Keratinocyte (primary cell): Measurements from ENCODE around the gene TMTC3. TPM values are rescaled to one million over a fixed set of nuclear protein-coding genes. Genes with fewer than 3 reads are reported as not detected.

Experiments
- DNase-seq: peaks from one replicate; pipeline ENCODE4 v3.0.0-alpha.2; 2011; ENCODE audit warnings: low read depth, missing footprints, low spot score
- FAIRE-seq: peaks from 2 replicates; lab custom pipeline; 2011; peaks lifted over from hg19 to GRCh38; lab: Jason Lieb, UNC
- H2AFZ ChIP-seq: 2 replicates; pipeline ENCODE4 v1.6.0; 2012; ENCODE audit warnings: low read length, control low read depth, inconsistent platforms; ENCODE audit not compliant: control insufficient read depth
- H3K27ac ChIP-seq: 2 replicates; pipeline ENCODE4 v1.5.1; 2011; ENCODE audit warnings: low read length; ENCODE audit not compliant: control insufficient read depth, insufficient read depth
- H3K27me3 ChIP-seq: 3 replicates; pipeline ENCODE4 v1.6.0; 2011; ENCODE audit warnings: low read length; ENCODE audit not compliant: control insufficient read depth, insufficient read depth; ENCODE audit errors: extremely low read depth
- H3K36me3 ChIP-seq, 2 experiments: 2 replicates in 1 of 2; 3 replicates in 1 of 2; pipeline ENCODE4 v1.5.1; 2011; ENCODE audit warnings: low read length in 2 of 2, mild to moderate bottlenecking in 1 of 2; ENCODE audit not compliant: control insufficient read depth in 2 of 2, insufficient read depth in 2 of 2; ENCODE audit errors: extremely low read depth in 1 of 2
- H3K4me1 ChIP-seq: 3 replicates; pipeline ENCODE4 v1.5.1; 2011; ENCODE audit warnings: low read length; ENCODE audit not compliant: control insufficient read depth, insufficient read depth; ENCODE audit errors: extremely low read depth
- H3K4me2 ChIP-seq: 3 replicates; pipeline ENCODE4 v1.6.0; 2011; ENCODE audit warnings: low read depth, low read length; ENCODE audit not compliant: control insufficient read depth, insufficient read depth; ENCODE audit errors: extremely low read depth
- H3K4me3 ChIP-seq, 3 experiments: fragments of 200-600 bp in 1 of 3; sonication (generic) in 1 of 3; 2 replicates in 2 of 3; 3 replicates in 1 of 3; pipeline ENCODE4 v1.5.1; 2011 to 2016; ENCODE audit warnings: low read length in 3 of 3, mild to moderate bottlenecking in 3 of 3, control low read depth in 2 of 3, inconsistent platforms in 1 of 3, low read depth in 1 of 3, mixed read lengths in 1 of 3, mixed run types in 1 of 3, moderate library complexity in 1 of 3; ENCODE audit not compliant: control insufficient read depth in 2 of 3, insufficient read depth in 2 of 3; ENCODE audit errors: extremely low read depth in 1 of 3
- H3K79me2 ChIP-seq: 2 replicates; pipeline ENCODE4 v1.6.0; 2012; ENCODE audit warnings: low read length; ENCODE audit not compliant: control insufficient read depth, insufficient read depth
- H3K9ac ChIP-seq: 3 replicates; pipeline ENCODE4 v1.6.0; 2011; ENCODE audit warnings: low read length; ENCODE audit not compliant: control insufficient read depth, insufficient read depth; ENCODE audit errors: extremely low read depth
- H3K9me1 ChIP-seq: 3 replicates; pipeline ENCODE4 v1.6.0; 2011; ENCODE audit warnings: low read length; ENCODE audit not compliant: control insufficient read depth, insufficient read depth; ENCODE audit errors: extremely low read depth
- H3K9me3 ChIP-seq: 2 replicates; pipeline ENCODE4 v1.5.1; 2012; ENCODE audit warnings: low read depth, low read length; ENCODE audit not compliant: control insufficient read depth
- H4K20me1 ChIP-seq: 3 replicates; pipeline ENCODE4 v1.6.0; 2011; ENCODE audit warnings: low read length; ENCODE audit not compliant: control insufficient read depth, insufficient read depth; ENCODE audit errors: extremely low read depth
- EZH2 ChIP-seq: IDR thresholded peaks from one replicate; pipeline ENCODE4 v1.6.1; 2012; ENCODE audit warnings: inconsistent platforms, mild to moderate bottlenecking, low read length, moderate library complexity
- dilution Hi-C: fragments of 300-500 bp; cut with MboI; formaldehyde crosslinking; loops from one replicate; pipeline ENCODE4 v1.7.0; 2020; ENCODE audit warnings: low sequenced_read_pairs; ENCODE audit not compliant: extremely low pct_ligation_motif_present
- polyA plus RNA-seq, 5 experiments: library from polyadenylated mRNA; depleted of rRNA in 3 of 5; stranded (reverse) in 3 of 5; stranded (forward) in 1 of 5; unstranded in 1 of 5; fragments of >200 nt; gene quantifications; 1 replicate in 1 of 5; 2 replicates in 3 of 5; 3 replicates in 1 of 5; pipeline versions ENCODE4 v1.2.1 to v1.2.3, GENCODE V29; 2011 to 2012; ENCODE audit warnings: missing spikeins in 2 of 5, low read depth in 1 of 5, low replicate concordance in 1 of 5
- TF ChIP-seq, protein P1 (sequence below), 3 experiments: IDR thresholded peaks in 1 of 3; conservative IDR thresholded peaks in 1 of 3; optimal IDR thresholded peaks in 1 of 3; 2 replicates in 2 of 3; 3 replicates in 1 of 3; pipeline versions ENCODE3 to v1.5.1; 2011; ENCODE audit warnings: low read length in 3 of 3, mild to moderate bottlenecking in 3 of 3, moderate library complexity in 2 of 3, control low read depth in 1 of 3, inconsistent platforms in 1 of 3; ENCODE audit not compliant: insufficient read depth in 2 of 3; ENCODE audit errors: extremely low read depth in 1 of 3

Gene TMTC3
- polyA plus RNA-seq, 1 donor (not counting 4 experiments of a cell fraction or from before 2014, with no cell fraction given): 35.1 TPM

DNA sequence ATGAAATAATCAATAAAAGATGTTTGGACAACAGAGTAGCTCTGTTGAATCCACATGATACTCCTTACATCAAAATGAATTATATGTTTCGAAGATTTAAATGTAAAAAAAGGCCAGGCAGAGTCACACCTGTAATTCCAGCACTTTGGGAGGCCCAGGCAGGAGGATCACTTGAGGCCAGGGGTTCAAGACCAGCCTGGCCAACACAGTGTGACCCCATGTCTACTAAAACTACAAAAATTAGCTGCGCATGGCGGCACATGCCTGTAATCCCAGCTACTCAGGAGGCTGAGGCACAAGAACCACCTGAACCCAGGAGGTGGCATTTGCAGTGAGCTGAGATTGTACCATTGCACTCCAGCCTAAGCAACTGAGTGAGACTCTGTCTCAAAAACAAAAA, 15.0 kb upstream of the TMTC3 start:
- Histone ChIP-seq H4K20me1 (no peaks in the 10 kb centered on the region), H3K9ac (no peak overlapping the region), H2AFZ (no peak overlapping the region), H3K9me1 (no peaks in the 10 kb centered on the region), H3K4me2 (no peak overlapping the region), H3K36me3 (peaks cover 0 to 5% of the 10 kb centered on the region in 2 experiments), H3K27ac (no peak overlapping the region), H3K4me3 (no peak overlapping the region), H3K27me3 (no peaks in the 10 kb centered on the region), H3K9me3 (no peaks in the 10 kb centered on the region), H3K79me2 (no peaks in the 10 kb centered on the region), H3K4me1 (no peaks in the 10 kb centered on the region)
- FAIRE-seq: no peak
- TF ChIP-seq, protein P1, sequence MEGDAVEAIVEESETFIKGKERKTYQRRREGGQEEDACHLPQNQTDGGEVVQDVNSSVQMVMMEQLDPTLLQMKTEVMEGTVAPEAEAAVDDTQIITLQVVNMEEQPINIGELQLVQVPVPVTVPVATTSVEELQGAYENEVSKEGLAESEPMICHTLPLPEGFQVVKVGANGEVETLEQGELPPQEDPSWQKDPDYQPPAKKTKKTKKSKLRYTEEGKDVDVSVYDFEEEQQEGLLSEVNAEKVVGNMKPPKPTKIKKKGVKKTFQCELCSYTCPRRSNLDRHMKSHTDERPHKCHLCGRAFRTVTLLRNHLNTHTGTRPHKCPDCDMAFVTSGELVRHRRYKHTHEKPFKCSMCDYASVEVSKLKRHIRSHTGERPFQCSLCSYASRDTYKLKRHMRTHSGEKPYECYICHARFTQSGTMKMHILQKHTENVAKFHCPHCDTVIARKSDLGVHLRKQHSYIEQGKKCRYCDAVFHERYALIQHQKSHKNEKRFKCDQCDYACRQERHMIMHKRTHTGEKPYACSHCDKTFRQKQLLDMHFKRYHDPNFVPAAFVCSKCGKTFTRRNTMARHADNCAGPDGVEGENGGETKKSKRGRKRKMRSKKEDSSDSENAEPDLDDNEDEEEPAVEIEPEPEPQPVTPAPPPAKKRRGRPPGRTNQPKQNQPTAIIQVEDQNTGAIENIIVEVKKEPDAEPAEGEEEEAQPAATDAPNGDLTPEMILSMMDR (optimal IDR thresholded peaks at IDR 0.05 in 1 of 3, IDR thresholded peaks at IDR 0.05 in 1 of 3, conservative IDR thresholded peaks at IDR 0.05 in 1 of 3; ENCODE audit: extremely low read depth in 1 of 3, insufficient read depth in 2 of 3, low read length in 3 of 3): no peak
- TF ChIP-seq EZH2: no peak
- dilution Hi-C loops: no loop called here
- no peak for DNase-seq

DNA sequence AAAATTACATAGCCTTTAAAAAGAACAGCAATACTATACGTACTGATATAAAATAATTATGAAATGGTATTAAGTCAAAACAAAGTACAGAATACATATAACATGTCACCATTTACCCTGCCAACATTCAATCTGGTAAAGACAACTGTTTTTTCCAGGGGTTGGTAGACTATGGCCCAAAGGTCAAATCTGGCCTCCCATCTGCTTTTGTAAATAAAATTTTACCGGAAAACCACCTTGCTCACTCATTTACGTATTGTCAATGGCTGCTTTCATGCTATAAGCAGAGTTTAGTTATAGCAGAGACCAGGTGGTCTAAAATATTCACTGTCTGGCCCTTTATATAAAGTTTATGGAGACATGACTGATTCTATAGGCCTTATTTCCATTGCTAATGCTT, 14.3 kb upstream of the TMTC3 start:
- Histone ChIP-seq H3K9me3 (no peaks in the 10 kb centered on the region), H3K27ac (no peak overlapping the region), H3K9ac (no peak overlapping the region), H3K9me1 (no peaks in the 10 kb centered on the region), H3K27me3 (no peaks in the 10 kb centered on the region), H3K4me2 (no peak overlapping the region), H3K79me2 (no peaks in the 10 kb centered on the region), H4K20me1 (no peaks in the 10 kb centered on the region), H2AFZ (no peak overlapping the region), H3K36me3 (peaks cover 0 to 3% of the 10 kb centered on the region in 2 experiments), H3K4me3 (no peak overlapping the region), H3K4me1 (no peaks in the 10 kb centered on the region)
- no peak for FAIRE-seq
- no peak for TF ChIP-seq EZH2
- TF ChIP-seq, protein P1 (optimal IDR thresholded peaks at IDR 0.05 in 1 of 3, IDR thresholded peaks at IDR 0.05 in 1 of 3, conservative IDR thresholded peaks at IDR 0.05 in 1 of 3; ENCODE audit: extremely low read depth in 1 of 3, insufficient read depth in 2 of 3, low read length in 3 of 3): no peak
- dilution Hi-C loops: no loop called here
- DNase-seq: no peak
